Fibroblast of lung (primary cell): Measurements from ENCODE around the gene UBE2QL1. TPM values are rescaled to one million over a fixed set of nuclear protein-coding genes. Genes with fewer than 3 reads are reported as not detected.
A peak's percentile ranks its signal among the peaks of the same experiment; 100 is the strongest.

Source experiments
- DNase-seq, 2 donors: peaks; one replicate each; pipeline versions ENCODE4 v3.0.0 to v3.0.0-alpha.2; 2010; ENCODE audit warnings: low read depth in 2 of 2
- H2AFZ ChIP-seq: 2 replicates; pipeline ENCODE4 v1.5.1; 2012; ENCODE audit warnings: low read length, control low read depth, inconsistent platforms
- H3K27ac ChIP-seq: 2 replicates; pipeline ENCODE4 v1.5.1; 2011; ENCODE audit warnings: low read length, control low read depth; ENCODE audit not compliant: insufficient read depth
- H3K27me3 ChIP-seq: 2 replicates; pipeline ENCODE4 v1.5.1; 2011; ENCODE audit warnings: mild to moderate bottlenecking, low read length; ENCODE audit not compliant: control insufficient read depth, insufficient read depth
- H3K36me3 ChIP-seq: 2 replicates; pipeline ENCODE4 v1.5.1; 2011; ENCODE audit warnings: low read length; ENCODE audit not compliant: control insufficient read depth, insufficient read depth
- H3K4me1 ChIP-seq: 2 replicates; pipeline ENCODE4 v1.5.1; 2011; ENCODE audit warnings: low read length; ENCODE audit not compliant: control insufficient read depth, insufficient read depth; ENCODE audit errors: extremely low read depth
- H3K4me2 ChIP-seq: 2 replicates; pipeline ENCODE4 v1.5.1; 2011; ENCODE audit warnings: low read length, control low read depth; ENCODE audit not compliant: insufficient read depth; ENCODE audit errors: extremely low read depth
- H3K4me3 ChIP-seq, 4 experiments: fragments of 200-600 bp in 1 of 4; sonication (generic) in 1 of 4; replicated peaks in 1 of 4; 2 replicates each; pipeline ENCODE4 v1.5.1; 2011 to 2016; ENCODE audit warnings: low read length in 4 of 4, low read depth in 3 of 4, mild to moderate bottlenecking in 3 of 4, control low read depth in 2 of 4, inconsistent platforms in 1 of 4, mixed read lengths in 1 of 4; ENCODE audit not compliant: insufficient read depth in 1 of 4; ENCODE audit errors: control extremely low read depth in 1 of 4
- H3K79me2 ChIP-seq: 2 replicates; pipeline ENCODE4 v1.5.1; 2012; ENCODE audit warnings: mild to moderate bottlenecking, low read length, inconsistent platforms; ENCODE audit not compliant: control insufficient read depth, insufficient read depth
- H3K9ac ChIP-seq: 2 replicates; pipeline ENCODE4 v1.5.1; 2011; ENCODE audit warnings: mild to moderate bottlenecking, low read length, control low read depth; ENCODE audit not compliant: insufficient read depth
- H3K9me3 ChIP-seq: 2 replicates; pipeline ENCODE4 v1.5.1; 2012; ENCODE audit warnings: low read depth, low read length; ENCODE audit not compliant: control insufficient read depth, insufficient read depth
- H4K20me1 ChIP-seq: 2 replicates; pipeline ENCODE4 v1.5.1; 2011; ENCODE audit warnings: low read length; ENCODE audit not compliant: control insufficient read depth, insufficient read depth; ENCODE audit errors: extremely low read depth
- EZH2 ChIP-seq: IDR thresholded peaks from 2 replicates; pipeline ENCODE4 v1.5.1; 2012; ENCODE audit warnings: low read length, control low read depth, mild to moderate bottlenecking; ENCODE audit errors: missing control alignments
- polyA plus RNA-seq, 2 donors: library from polyadenylated mRNA; depleted of rRNA in 1 of 2; stranded (reverse) in 1 of 2; unstranded in 1 of 2; fragments of >200 nt; gene quantifications; 2 replicates each; pipeline ENCODE4 v1.2.1, GENCODE V29; 2011 to 2012; ENCODE audit warnings: missing spikeins in 1 of 2
- total RNA-seq: library from RNA; depleted of rRNA; stranded (reverse); fragments of >200 nt; gene quantifications from 2 replicates; pipeline ENCODE4 v1.2.1, GENCODE V29; 2014
- TF ChIP-seq, protein P1 (sequence below), 2 donors: IDR thresholded peaks in 1 of 2; conservative IDR thresholded peaks in 1 of 2; 1 replicate in 1 of 2; 2 replicates in 1 of 2; pipeline ENCODE4 v1.5.1; 2011 to 2012; ENCODE audit warnings: low read length in 2 of 2, control low read depth in 1 of 2, inconsistent platforms in 1 of 2, low read depth in 1 of 2, mild to moderate bottlenecking in 1 of 2

UBE2QL1 gene
- total and polyA plus RNA-seq, 2 donors (not counting 1 experiment from before 2014, with no cell fraction given): not detected

DNA sequence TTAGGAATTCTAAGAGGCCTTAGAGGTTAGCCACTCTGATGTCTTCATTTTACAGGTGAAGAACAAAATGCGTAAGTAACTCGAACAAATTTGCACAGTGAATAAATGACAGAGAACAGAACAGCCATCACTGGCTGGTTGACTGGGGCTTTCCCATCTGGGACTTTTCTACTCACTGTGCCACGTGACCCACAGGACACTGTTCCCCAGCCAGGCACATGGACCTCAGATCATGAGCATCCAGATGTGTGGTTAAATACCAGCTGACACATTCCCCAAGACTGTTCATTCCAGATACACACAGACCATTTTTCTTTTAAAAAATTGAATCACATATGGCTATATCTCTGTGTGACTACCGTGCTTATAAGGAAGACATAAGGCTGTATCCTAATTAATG, 44.5 kb upstream of the UBE2QL1 start:
- H3K27ac ChIP-seq: no peak overlapping the region
- no peaks in the 10 kb centered on the region for H3K9me3 ChIP-seq
- no peaks in the 10 kb centered on the region for H3K4me1 ChIP-seq
- H3K27me3 ChIP-seq: no peaks in the 10 kb centered on the region
- no peak overlapping the region for H3K9ac ChIP-seq
- peak in 1 of 2 donors; percentile 40 for DNase-seq
- TF ChIP-seq EZH2: no peak
- TF ChIP-seq, protein P1, sequence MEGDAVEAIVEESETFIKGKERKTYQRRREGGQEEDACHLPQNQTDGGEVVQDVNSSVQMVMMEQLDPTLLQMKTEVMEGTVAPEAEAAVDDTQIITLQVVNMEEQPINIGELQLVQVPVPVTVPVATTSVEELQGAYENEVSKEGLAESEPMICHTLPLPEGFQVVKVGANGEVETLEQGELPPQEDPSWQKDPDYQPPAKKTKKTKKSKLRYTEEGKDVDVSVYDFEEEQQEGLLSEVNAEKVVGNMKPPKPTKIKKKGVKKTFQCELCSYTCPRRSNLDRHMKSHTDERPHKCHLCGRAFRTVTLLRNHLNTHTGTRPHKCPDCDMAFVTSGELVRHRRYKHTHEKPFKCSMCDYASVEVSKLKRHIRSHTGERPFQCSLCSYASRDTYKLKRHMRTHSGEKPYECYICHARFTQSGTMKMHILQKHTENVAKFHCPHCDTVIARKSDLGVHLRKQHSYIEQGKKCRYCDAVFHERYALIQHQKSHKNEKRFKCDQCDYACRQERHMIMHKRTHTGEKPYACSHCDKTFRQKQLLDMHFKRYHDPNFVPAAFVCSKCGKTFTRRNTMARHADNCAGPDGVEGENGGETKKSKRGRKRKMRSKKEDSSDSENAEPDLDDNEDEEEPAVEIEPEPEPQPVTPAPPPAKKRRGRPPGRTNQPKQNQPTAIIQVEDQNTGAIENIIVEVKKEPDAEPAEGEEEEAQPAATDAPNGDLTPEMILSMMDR (conservative IDR thresholded peaks at IDR 0.05 in 1 of 2, IDR thresholded peaks at IDR 0.05 in 1 of 2; ENCODE audit: low read depth in 1 of 2, low read length in 2 of 2): no peak
- no peak overlapping the region for H3K4me2 ChIP-seq
- no peaks in the 10 kb centered on the region for H4K20me1 ChIP-seq
- H3K36me3 ChIP-seq: no peaks in the 10 kb centered on the region
- no peak overlapping the region for H2AFZ ChIP-seq
- H3K4me3 ChIP-seq: no peak overlapping the region
- H3K79me2 ChIP-seq: no peaks in the 10 kb centered on the region

DNA sequence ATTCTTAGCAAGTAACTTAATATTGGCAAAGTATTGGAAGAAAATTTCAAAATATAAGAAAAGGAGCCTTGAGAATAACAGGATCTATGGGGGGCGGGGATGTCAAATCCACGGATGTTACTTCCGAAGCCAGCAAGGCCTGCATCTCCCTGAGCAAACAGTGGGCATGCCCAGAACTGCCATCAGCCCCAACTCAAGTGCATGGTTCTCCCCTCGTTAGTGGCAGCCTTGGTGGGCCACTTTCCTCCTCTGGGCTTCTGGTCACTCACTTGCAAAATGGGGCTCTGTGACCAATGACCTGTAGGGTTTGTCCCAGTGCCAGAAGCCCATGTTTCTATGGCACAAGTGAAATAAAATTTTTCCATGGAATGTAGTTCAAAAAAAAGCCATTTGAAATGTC, 43.1 kb upstream of the UBE2QL1 start:
- no peak for DNase-seq
- Histone ChIP-seq H3K36me3 (no peaks in the 10 kb centered on the region), H4K20me1 (no peaks in the 10 kb centered on the region), H3K79me2 (no peaks in the 10 kb centered on the region), H3K27me3 (no peaks in the 10 kb centered on the region), H3K4me3 (no peak overlapping the region), H3K9ac (no peak overlapping the region), H3K27ac (no peak overlapping the region), H3K9me3 (no peaks in the 10 kb centered on the region), H3K4me1 (no peaks in the 10 kb centered on the region), H3K4me2 (no peak overlapping the region), H2AFZ (no peak overlapping the region)
- TF ChIP-seq, protein P1 (conservative IDR thresholded peaks at IDR 0.05 in 1 of 2, IDR thresholded peaks at IDR 0.05 in 1 of 2; ENCODE audit: low read depth in 1 of 2, low read length in 2 of 2): no peak
- no peak for TF ChIP-seq EZH2

DNA sequence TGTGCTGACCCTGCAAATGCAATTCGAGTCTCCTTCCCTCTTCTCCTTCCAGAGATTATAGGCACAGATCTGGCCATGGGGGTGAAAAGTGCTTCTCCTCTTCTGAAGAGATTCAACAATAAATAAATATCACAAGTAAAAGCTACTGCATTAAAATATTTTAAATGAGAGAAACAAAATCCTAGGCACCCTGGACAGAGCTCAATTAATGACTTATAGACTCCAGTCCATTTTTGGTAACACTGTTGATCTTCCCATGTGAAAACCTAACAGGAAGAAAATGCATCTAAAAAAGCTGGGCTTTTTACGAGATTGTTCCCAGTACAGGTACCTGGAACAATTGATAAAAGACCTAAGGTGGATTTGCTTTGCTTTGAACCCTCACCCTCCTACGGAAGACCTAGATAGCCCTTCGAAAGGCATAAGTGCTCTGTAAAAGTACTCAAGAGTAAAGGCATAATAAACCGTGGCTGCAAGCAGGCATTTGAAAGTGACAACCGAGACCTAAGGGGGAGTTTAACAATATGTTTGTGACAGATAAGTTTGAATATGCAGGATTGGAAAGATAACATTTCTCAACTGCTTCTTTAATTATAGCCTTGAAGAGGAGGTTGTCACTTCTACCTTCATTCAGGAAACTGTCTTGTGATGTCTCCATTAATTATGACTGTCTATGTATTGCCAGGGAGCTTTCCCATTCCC, 41.0 kb upstream of the UBE2QL1 start:
- TF ChIP-seq, protein P1 (conservative IDR thresholded peaks at IDR 0.05 in 1 of 2, IDR thresholded peaks at IDR 0.05 in 1 of 2; ENCODE audit: low read depth in 1 of 2, low read length in 2 of 2): no peak
- no peak overlapping the region for H3K4me3 ChIP-seq
- no peak overlapping the region for H3K9ac ChIP-seq
- H3K27me3 ChIP-seq: no peaks in the 10 kb centered on the region
- H3K4me1 ChIP-seq: no peaks in the 10 kb centered on the region
- no peak overlapping the region for H2AFZ ChIP-seq
- no peaks in the 10 kb centered on the region for H3K36me3 ChIP-seq
- no peaks in the 10 kb centered on the region for H4K20me1 ChIP-seq
- H3K79me2 ChIP-seq: no peaks in the 10 kb centered on the region
- no peak overlapping the region for H3K4me2 ChIP-seq
- DNase-seq: no peak
- no peaks in the 10 kb centered on the region for H3K9me3 ChIP-seq
- no peak overlapping the region for H3K27ac ChIP-seq
